Activated CD8-positive, alpha-beta memory T cell treated with anti-CD3 and anti-CD28 coated beads, Interleukin-2, amount 50 U/mL, for 48 hours (primary cell): ENCODE data around the gene TXLNG.
A peak's percentile ranks its signal among the peaks of the same experiment; 100 is the strongest.
"Not testable (repeated sequence)": the region's sequence is repeated elsewhere in the genome, so short reads cannot be mapped to it uniquely, and the experiment has no call there.

Experiments
- DNase-seq: peaks from one replicate; pipeline ENCODE4 v3.0.0-alpha.2; 2020

The TXLNG gene

DNA sequence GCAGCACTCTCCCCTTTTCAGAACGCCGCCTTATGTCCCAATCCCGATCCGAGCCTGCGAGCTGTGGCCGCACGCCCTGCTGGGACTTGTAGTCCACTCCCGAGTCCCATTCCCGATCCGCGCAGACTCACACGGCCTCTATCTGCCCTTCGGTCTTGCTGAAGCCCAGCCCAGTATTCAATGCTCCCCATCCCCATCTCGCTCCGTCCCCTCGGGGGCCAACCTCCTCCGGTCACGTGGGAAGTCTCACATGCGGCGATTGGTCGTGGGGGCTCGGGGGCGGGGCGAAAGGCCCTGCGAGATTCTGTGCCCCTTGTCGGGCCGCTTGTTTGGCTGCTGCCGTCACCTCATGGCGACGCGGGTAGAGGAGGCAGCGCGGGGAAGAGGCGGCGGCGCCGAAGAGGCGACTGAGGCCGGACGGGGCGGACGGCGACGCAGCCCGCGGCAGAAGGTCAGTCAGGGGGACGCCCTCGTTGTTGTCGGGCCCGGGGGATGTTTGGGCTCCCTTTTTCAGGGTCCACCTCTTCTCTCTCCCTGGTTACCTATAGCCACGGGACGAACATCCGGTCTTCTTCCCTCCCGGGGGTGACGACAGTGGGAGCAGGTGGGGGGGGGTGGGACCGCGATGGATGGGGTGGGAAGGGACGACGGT is at the start of gene TXLNG:
Gene TXLNG, plus strand, starts transcription at position 328 of the 652 bp plus-strand sequence. Its CDS starts 22 bp downstream, at position 350.
- DNase-seq, result peak; percentile 89

- no peak for DNase-seq
Measured at GRCh38 chrX:16737024-16737423, 49.2 kb upstream of the TXLNG start.

DNA sequence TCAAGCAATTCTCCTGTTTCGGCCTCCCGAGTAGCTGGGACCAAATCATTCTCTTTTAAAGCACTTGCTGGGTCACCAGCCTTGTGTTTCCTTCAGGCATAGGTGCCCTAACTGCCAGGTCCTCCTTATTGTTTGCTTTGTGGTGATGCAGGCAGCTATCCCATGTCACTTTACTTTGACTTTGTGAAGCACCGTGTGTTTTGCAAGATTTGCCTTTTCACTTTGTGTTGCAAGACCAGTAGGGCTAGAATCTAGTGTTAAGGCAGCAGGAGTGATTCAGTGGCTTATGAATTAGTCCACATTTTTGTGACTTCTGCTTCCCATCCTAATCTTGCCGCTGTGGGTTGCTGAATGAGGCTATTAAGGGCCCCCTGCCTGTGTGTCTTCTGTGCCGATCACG is 46.7 kb upstream of the TXLNG start:
- no peak for DNase-seq

DNA sequence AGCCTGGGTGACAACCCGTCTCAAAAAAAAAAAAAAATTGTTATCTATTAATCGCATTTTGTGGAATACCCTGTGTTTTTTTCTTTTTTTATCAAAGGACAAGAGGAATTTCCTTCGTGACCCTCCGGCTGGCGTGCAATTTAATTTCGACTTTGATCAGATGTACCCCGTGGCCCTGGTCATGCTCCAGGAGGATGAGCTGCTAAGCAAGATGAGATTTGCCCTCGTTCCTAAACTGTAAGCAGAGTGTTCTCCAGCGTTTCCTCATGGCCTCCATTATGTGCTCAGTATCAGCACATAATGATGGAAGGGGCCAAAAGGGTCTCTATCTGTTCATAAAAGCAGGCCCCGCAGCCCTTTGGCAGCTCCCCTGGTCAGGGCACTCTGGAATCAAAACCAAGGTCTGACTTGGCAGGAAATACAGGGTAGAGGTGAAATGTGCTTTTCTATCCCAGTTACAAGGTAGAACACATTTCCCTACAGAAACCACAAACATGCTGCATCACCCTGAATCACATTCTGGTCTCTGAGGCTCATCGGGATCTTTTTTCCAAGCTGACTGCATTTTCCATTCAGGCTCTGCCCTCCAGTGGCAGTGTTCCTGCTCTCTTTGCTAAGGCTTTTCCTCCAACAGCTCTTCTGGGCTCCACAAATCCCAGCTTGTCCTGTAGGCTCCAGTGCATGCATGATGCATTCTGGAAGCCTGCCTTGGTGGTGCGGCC is 42.5 kb upstream of the TXLNG start:
- DNase-seq, result no peak

- no peak for DNase-seq
Measured at GRCh38 chrX:16745102-16745501, 41.2 kb upstream of the TXLNG start.

DNA sequence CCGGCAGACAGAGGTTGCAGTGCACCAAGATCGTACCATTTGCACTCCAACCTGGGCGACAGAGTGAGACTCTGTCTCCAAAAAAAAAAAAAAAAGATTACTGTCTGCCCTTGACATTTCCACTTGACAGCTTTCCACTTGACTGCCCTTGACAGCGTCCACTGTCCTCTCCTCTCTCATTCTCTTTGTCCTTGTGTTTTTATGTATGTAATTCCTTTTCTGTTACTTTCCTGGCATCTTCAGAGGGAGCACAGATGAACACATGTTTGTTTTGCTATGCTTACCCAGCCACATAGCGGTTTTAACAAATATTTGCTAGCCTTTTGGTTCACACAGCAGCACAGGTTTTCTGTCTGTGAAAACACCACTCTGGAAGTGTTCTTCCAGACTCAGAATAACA is 40.6 kb upstream of the TXLNG start:
- no peak for DNase-seq

GRCh38 chrX:16748425-16748824 is 37.8 kb upstream of the TXLNG start:
- DNase-seq, result no peak

GRCh38 chrX:16750136-16750535 is 36.1 kb upstream of the TXLNG start:
- no peak for DNase-seq

GRCh38 chrX:16754019-16754418 is 32.2 kb upstream of the TXLNG start:
- DNase-seq, result no peak

- no peak for DNase-seq
Measured at GRCh38 chrX:16756724-16757123, 29.5 kb upstream of the TXLNG start.

- not testable (repeated sequence) for DNase-seq
Measured at GRCh38 chrX:16761500-16761899, 24.8 kb upstream of the TXLNG start.

DNA sequence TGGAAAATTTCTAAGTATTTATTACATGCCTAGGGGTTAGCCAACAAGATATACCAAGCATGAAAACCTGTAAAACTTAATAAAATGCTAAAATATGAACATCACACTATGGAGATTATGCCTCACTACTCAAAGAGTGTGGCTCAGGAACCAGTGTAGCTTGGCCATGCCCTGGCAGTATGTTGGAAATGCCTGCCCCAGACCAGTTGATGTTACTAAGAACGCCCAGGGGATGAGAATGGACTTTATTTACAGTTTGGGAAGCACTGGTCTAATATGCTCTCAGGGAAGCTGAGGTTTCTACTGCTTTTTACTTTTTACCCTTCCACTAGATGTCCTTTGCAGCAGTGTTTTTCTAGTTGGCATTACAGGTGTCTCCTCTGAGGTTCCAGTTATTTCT is 23.7 kb upstream of the TXLNG start:
- DNase-seq, result no peak

- DNase-seq, result no peak
Measured at GRCh38 chrX:16765594-16765993, 20.7 kb upstream of the TXLNG start.

GRCh38 chrX:16770970-16771482 is 15.2 kb upstream of the TXLNG start:
- DNase-seq, result no peak

- DNase-seq, result no peak
Measured at GRCh38 chrX:16771483-16772398, 14.5 kb upstream of the TXLNG start.

GRCh38 chrX:16772460-16772859 is 13.8 kb upstream of the TXLNG start:
- DNase-seq, result no peak

GRCh38 chrX:16774746-16775145 is 11.5 kb upstream of the TXLNG start:
- no peak for DNase-seq

GRCh38 chrX:16778545-16778944 is 7.7 kb upstream of the TXLNG start:
- no peak for DNase-seq

GRCh38 chrX:16778993-16779392 is 7.3 kb upstream of the TXLNG start:
- no peak for DNase-seq

- not testable (repeated sequence) for DNase-seq
Measured at GRCh38 chrX:16779815-16780214, 6.5 kb upstream of the TXLNG start.

DNA sequence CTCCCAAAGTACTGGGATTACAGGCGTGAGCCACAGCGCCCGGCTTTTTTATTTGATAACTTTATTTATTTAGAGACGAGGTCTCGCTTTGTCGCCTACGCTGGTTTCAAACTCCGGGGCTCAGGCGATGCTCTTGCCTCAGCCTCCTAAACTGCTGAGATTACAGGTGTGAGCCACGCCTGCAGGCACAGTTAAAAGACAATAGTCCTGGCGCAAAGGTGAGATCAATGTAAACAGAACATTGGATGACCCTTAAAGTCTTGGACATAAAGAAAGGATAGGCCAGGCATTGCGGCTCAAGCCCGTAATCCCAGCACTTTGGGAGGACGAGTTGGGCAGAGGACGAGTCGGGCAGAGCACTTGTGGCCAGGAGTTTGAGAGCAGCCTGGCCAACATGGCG is 2.8 kb upstream of the TXLNG start:
- no peak for DNase-seq

- DNase-seq, result not testable (repeated sequence)
Measured at GRCh38 chrX:16784440-16784839, 1.8 kb upstream of the TXLNG start.
